Panc1 (cell line): ENCODE data around the gene RPL14. TPM values are rescaled to one million over a fixed set of nuclear protein-coding genes. Genes with fewer than 3 reads are reported as not detected.

ENCODE experiments used
- ATAC-seq: fragments of 200-7000 bp; cut with Tn5 transposase; 2 replicates; pipeline ENCODE4 v1.9.1; 2020; ENCODE audit warnings: mild to moderate bottlenecking, moderate library complexity
- BruUV-seq: library from RNA; stranded (reverse); fragments of 400-500 nt; replicated peaks from 2 replicates; lab custom pipeline; 2021; lab: Mats Ljungman, UMichigan
- CTCF ChIA-PET: fragments of 300-600 bp; sonication (Branson Sonifier 250); formaldehyde crosslinking; loops from one replicate; lab custom pipeline; 2022; ENCODE audit warnings: antibody characterized with exemption; lab: Charles Lee
- POLR2A ChIA-PET: fragments of 300-600 bp; sonication (Branson Sonifier 250); formaldehyde crosslinking; loops from one replicate; lab custom pipeline; 2022; ENCODE audit warnings: antibody characterized with exemption; lab: Charles Lee
- DNase-seq: peaks from one replicate; pipeline ENCODE4 v3.0.0-alpha.2; 2010; ENCODE audit warnings: low read depth, low spot score
- H3K27ac ChIP-seq: 2 replicates; pipeline ENCODE4 v1.5.1; 2011; ENCODE audit warnings: mild to moderate bottlenecking, low read length, inconsistent platforms
- H3K27me3 ChIP-seq: fragments of 200-500 bp; sonication (Bioruptor generic); 2 replicates; pipeline ENCODE4 v1.6.0; 2014; ENCODE audit warnings: low read length, inconsistent platforms; ENCODE audit not compliant: control insufficient read depth, insufficient read depth
- H3K36me3 ChIP-seq: fragments of 200-500 bp; sonication (Bioruptor generic); 2 replicates; pipeline ENCODE4 v1.5.1; 2014; ENCODE audit warnings: inconsistent platforms, mild to moderate bottlenecking, low read length, moderate library complexity; ENCODE audit not compliant: control insufficient read depth, insufficient read depth
- H3K4me1 ChIP-seq: 2 replicates; pipeline ENCODE4 v1.5.1; 2011; ENCODE audit warnings: inconsistent platforms, mild to moderate bottlenecking, low read length, moderate library complexity; ENCODE audit not compliant: control insufficient read depth, insufficient read depth
- H3K4me3 ChIP-seq, 2 experiments: 2 replicates each; pipeline ENCODE4 v1.5.1; 2011 to 2012; ENCODE audit warnings: low read depth in 2 of 2, low read length in 2 of 2, mild to moderate bottlenecking in 2 of 2, inconsistent platforms in 1 of 2, moderate library complexity in 1 of 2
- H3K9me3 ChIP-seq: fragments of 200-500 bp; sonication (Bioruptor generic); 2 replicates; pipeline ENCODE4 v1.5.1; 2014; ENCODE audit warnings: low read depth, mild to moderate bottlenecking, inconsistent platforms, low read length, moderate library complexity; ENCODE audit not compliant: control insufficient read depth, insufficient read depth
- CTCF ChIP-seq: fragments of 450-650 bp; IDR thresholded peaks from 2 replicates; pipeline ENCODE4 v1.5.1; 2017; ENCODE audit warnings: mild to moderate bottlenecking
- POLR2AphosphoS5 ChIP-seq: IDR thresholded peaks from 2 replicates; pipeline ENCODE4 v1.6.1; 2012; ENCODE audit warnings: mild to moderate bottlenecking, low read depth, low read length, moderate library complexity
- REST ChIP-seq, 2 experiments: IDR thresholded peaks; 2 replicates each; pipeline ENCODE4 v1.6.1; 2011 to 2012; ENCODE audit warnings: low read depth in 2 of 2, control low read depth in 1 of 2, low read length in 1 of 2, mild to moderate bottlenecking in 1 of 2, moderate library complexity in 1 of 2; ENCODE audit not compliant: insufficient read depth in 1 of 2
- SIN3A ChIP-seq: IDR thresholded peaks from 2 replicates; pipeline ENCODE4 v1.6.1; 2012; ENCODE audit warnings: low read depth, mild to moderate bottlenecking, low read length, moderate library complexity, borderline replicate concordance; ENCODE audit not compliant: insufficient read depth
- TCF7L2 ChIP-seq: IDR thresholded peaks from 2 replicates; pipeline ENCODE4 v1.6.1; 2011; ENCODE audit warnings: mild to moderate bottlenecking, low read depth, low read length, inconsistent platforms
- in situ Hi-C: cut with HindIII; loops from 2 replicates; pipeline ENCODE4 v1.10.0; 2016; ENCODE audit warnings: low sequenced_read_pairs, low pct_unique_long_range_greater_than_20kb
- intact Hi-C: fragments of 100-400 bp; cut with micrococcal nuclease; formaldehyde crosslinking; loops from one replicate; pipeline ENCODE4 v1.10.0; 2022; ENCODE audit not compliant: unreplicated experiment
- total RNA-seq: library from RNA; stranded (reverse); gene quantifications from one replicate; pipeline ENCODE4 v1.2.1, GENCODE V29; 2021; ENCODE audit not compliant: unreplicated experiment

Gene RPL14
- total RNA-seq, 1 experiment from 2014 or later, result 1,134 TPM

- Histone ChIP-seq H3K27me3 (no peaks in the 10 kb centered on the region), H3K4me1 (no peaks in the 10 kb centered on the region), H3K36me3 (no peaks in the 10 kb centered on the region), H3K9me3 (no peaks in the 10 kb centered on the region), H3K4me3 (no peak overlapping the region), H3K27ac (no peak overlapping the region)
- no peak for TF ChIP-seq SIN3A
- peak; percentile 57 to 73; a peak in 2 of 4 replicates for TF ChIP-seq REST (IDR thresholded peaks at IDR 0.05; ENCODE audit: insufficient read depth in 1 of 2, low read depth in 2 of 2, low read length in 1 of 2)
- no TSS peak for BruUV-seq
- ChIA-PET POLR2A (no interaction called here), CTCF (interaction anchor here (0.7 kb wide), 1 partner anchor 88 kb away, joined by 4 read pairs; no protein-coding TSS in a partner anchor)
- intact Hi-C loops (no loop called here), in situ Hi-C loops (no loop called here)
- ATAC-seq (no peak), DNase-seq (no peak)
Measured at GRCh38 chr3:40437889-40438288, 19.2 kb upstream of the RPL14 start.

GRCh38 chr3:40445062-40445461 is 12.1 kb upstream of the RPL14 start:
- Histone ChIP-seq H3K9me3 (no peaks in the 10 kb centered on the region), H3K27ac (no peak overlapping the region), H3K36me3 (no peaks in the 10 kb centered on the region), H3K4me1 (no peaks in the 10 kb centered on the region), H3K27me3 (no peaks in the 10 kb centered on the region), H3K4me3 (no peak overlapping the region)
- ATAC-seq (no peak), DNase-seq (no peak)
- BruUV-seq, result no TSS peak
- intact Hi-C loops (no loop called here), in situ Hi-C loops (no loop called here)
- CTCF ChIA-PET, result no interaction called here
- POLR2A ChIA-PET, result no interaction called here
- no peak for TF ChIP-seq CTCF
- TF ChIP-seq POLR2AphosphoS5, result no peak
- no peak for TF ChIP-seq SIN3A
- no peak for TF ChIP-seq TCF7L2
- no peak for TF ChIP-seq REST (IDR thresholded peaks at IDR 0.05; ENCODE audit: insufficient read depth in 1 of 2, low read depth in 2 of 2, low read length in 1 of 2)
